ENCODE data around the gene LYST. TPM values are rescaled to one million over a fixed set of nuclear protein-coding genes. Genes with fewer than 3 reads are reported as not detected.
"Not testable (repeated sequence)": the region's sequence is repeated elsewhere in the genome, so short reads cannot be mapped to it uniquely, and the experiment has no call there.

LYST gene
- total RNA-seq, 1 experiment from 2014 or later: 146 TPM

GRCh38 chr1:235669277-235669676 is 197.4 kb downstream of the LYST start:
- in situ Hi-C loops (cut with HindIII; ENCODE audit: low pct_unique_long_range_greater_than_20kb, low sequenced_read_pairs): no loop called here
- DNase-seq (ENCODE audit: low read depth, low spot score): no peak

DNA sequence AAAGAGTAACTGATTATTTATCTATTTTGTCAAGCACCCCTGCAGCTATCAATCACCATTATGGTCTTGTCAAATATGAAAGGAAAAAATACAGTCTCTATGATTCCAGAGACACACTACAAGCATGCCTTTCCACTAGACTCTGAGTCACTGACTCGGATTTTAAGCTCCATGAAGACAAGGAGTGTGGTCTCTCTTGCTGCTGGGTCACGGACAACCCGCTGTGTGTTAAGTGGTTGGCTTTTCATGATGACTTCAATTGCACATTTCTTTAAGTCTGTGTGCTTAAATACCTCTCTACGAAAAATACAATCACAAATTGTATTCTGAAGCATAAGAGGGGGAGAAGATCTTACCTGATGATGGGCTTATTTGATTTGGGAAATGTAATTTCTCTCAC is 203.1 kb downstream of the LYST start:
- in situ Hi-C loops (cut with HindIII; ENCODE audit: low pct_unique_long_range_greater_than_20kb, low sequenced_read_pairs): no loop called here
- DNase-seq (ENCODE audit: low read depth, low spot score): no peak

- no peak for DNase-seq (ENCODE audit: low read depth, low spot score)
- in situ Hi-C loops (cut with HindIII; ENCODE audit: low pct_unique_long_range_greater_than_20kb, low sequenced_read_pairs): no loop called here
Measured at GRCh38 chr1:235661568-235661967, 205.1 kb downstream of the LYST start.

- DNase-seq (ENCODE audit: low read depth, low spot score): no peak
- in situ Hi-C loops (cut with HindIII; ENCODE audit: low pct_unique_long_range_greater_than_20kb, low sequenced_read_pairs): no loop called here
Measured at GRCh38 chr1:235659186-235659771, 207.4 kb downstream of the LYST start.

GRCh38 chr1:235657747-235658526 is 208.8 kb downstream of the LYST start:
- no peak for DNase-seq (ENCODE audit: low read depth, low spot score)
- in situ Hi-C loops (cut with HindIII; ENCODE audit: low pct_unique_long_range_greater_than_20kb, low sequenced_read_pairs): no loop called here

GRCh38 chr1:235657269-235657668 is 209.4 kb downstream of the LYST start:
- in situ Hi-C loops (cut with HindIII; ENCODE audit: low pct_unique_long_range_greater_than_20kb, low sequenced_read_pairs): no loop called here
- no peak for DNase-seq (ENCODE audit: low read depth, low spot score)

DNA sequence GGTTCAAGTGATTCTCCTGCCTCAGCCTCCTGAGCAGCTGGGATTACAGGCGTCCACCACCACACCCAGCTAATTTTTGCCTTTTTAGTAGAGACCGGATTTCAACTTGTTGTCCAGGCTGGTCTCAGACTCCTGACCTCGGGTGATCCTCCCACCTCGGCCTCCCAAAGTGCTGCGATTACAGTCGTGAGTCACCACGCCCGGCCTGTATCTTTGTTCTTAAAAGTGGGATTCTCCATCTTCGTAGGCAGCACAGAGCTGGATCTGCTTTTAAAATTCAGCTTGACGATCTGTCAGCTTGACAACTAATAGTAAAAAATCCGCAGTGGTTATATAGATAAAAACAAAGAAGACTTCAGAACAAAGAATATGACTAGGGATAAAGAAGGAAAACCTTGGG is 214.3 kb downstream of the LYST start:
- DNase-seq (ENCODE audit: low read depth, low spot score): no peak

GRCh38 chr1:235651170-235651806 is 215.4 kb downstream of the LYST start:
- in situ Hi-C loops (cut with HindIII; ENCODE audit: low pct_unique_long_range_greater_than_20kb, low sequenced_read_pairs): no loop called here
- DNase-seq (ENCODE audit: low read depth, low spot score): no peak

More for the DNA sequence above, 214.3 kb downstream of the LYST start:
- in situ Hi-C loops (cut with HindIII; ENCODE audit: low pct_unique_long_range_greater_than_20kb, low sequenced_read_pairs): no loop called here

GRCh38 chr1:235650341-235651169 is 216.2 kb downstream of the LYST start:
- DNase-seq (ENCODE audit: low read depth, low spot score): no peak
- in situ Hi-C loops (cut with HindIII; ENCODE audit: low pct_unique_long_range_greater_than_20kb, low sequenced_read_pairs): no loop called here

DNA sequence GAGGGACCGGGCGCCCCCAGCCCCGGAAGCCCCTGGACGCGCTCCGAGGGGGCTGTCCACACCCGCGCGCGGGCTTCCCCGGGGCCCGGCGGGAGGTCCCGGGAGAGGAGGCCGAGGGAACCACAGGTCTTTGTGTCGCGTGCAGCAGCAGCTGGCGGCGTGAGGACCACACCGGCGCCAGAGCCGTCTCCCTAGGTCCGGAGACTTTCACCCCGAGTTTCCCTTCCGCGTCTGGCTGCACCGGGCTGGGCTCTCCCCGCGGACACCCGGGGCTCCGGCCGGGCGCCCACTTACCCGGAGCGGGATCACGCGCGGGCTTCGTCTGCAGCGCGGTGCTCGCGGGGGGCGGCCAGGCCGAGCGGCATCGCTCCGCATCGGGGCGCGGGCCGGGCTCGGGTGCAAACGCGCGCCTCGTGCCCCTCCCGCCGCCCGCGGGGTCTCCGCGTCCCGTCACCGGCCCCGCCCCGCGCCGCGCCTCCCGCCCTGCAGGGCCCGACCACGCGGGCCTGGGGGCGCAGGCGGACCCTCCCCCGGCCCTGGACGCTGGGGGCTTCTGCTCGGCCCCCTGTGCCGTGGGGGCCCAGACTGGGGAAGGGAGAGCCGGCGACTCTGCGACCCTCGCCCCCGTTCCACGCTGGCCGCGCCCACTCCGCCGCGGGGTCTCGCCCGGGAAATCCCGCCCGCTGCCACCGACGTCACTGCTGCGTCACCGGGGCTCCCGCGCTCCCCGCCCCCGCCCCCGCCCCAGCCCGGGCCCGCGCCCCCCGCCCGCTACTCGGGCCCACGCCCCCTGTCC is 217.1 kb downstream of the LYST start, which contains the start of gene GNG4:
Gene GNG4, minus strand, starts transcription at position 417 of the 796 bp plus-strand sequence. CDS start 65,946 bp downstream, outside the sequence.
- in situ Hi-C loops (cut with HindIII; ENCODE audit: low pct_unique_long_range_greater_than_20kb, low sequenced_read_pairs): no loop called here
- DNase-seq (ENCODE audit: low read depth, low spot score): no peak

DNA sequence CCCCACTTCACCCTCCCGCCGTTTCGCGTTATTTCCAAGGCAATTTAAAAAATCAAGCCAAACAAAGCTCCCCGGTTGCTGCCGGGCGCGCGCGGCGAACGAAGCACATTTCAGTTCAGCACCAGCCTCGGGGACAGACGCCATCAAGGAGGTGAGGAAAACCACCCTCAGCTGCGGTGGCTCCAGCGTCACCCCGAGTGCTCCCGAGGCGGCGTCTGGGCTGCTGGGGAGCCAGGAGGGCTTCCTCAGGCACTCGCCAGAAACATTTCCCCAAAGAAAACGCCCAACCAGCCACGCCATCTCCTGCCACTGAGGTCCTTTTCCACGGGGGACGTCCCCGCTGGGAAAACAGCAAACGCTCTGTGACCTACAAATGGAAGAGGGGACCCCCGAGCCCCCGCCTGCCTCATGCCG is 217.7 kb downstream of the LYST start:
- DNase-seq (ENCODE audit: low read depth, low spot score): no peak
- in situ Hi-C loops (cut with HindIII; ENCODE audit: low pct_unique_long_range_greater_than_20kb, low sequenced_read_pairs): no loop called here

DNA sequence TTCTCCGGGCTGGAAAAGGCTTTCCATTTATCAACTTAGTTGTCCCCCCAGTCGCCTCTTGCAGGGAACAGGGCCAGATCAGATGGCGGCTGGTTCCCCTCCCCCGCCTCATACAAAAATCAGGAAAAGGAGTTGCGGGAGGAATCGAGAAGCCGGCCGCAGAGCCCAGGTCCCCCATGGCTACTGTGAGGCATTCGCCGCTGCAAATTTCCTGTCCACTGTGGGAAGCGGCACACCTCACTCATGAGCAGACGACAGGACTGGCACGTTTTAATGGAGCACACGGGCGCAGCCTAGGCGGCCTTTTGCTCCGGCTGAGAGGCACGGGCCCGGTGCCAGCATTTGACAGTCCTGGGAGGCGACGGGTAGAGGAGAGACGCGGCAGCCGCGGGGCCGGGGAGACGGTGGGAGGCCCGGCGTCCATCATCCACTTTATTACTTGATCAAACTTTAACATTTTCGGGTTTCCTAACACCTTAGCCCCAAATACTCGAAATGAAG is 218.2 kb downstream of the LYST start:
- no peak for DNase-seq (ENCODE audit: low read depth, low spot score)
- in situ Hi-C loops (cut with HindIII; ENCODE audit: low pct_unique_long_range_greater_than_20kb, low sequenced_read_pairs): no loop called here

DNA sequence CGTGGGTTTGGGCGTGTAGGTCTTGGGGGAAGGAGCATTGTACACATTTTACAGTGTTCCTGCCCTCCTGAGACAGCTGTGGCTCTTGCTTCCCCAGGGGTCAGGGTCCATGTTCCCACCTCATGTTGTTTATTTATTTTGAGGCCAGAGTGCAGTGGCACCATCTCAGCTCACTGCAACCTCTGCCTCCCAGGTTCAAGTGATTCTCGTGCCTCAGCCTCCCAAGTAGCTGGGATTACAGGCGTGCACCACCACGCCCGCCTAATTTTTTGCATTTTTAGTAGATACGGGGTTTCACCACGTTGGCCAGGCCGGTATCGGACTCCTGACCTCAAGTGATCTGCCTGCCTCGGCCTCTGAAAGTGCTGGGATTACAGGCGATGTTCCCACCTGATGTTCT is 219.2 kb downstream of the LYST start:
- in situ Hi-C loops (cut with HindIII; ENCODE audit: low pct_unique_long_range_greater_than_20kb, low sequenced_read_pairs); DNase-seq (ENCODE audit: low read depth, low spot score): not testable (repeated sequence)

- in situ Hi-C loops (cut with HindIII; ENCODE audit: low pct_unique_long_range_greater_than_20kb, low sequenced_read_pairs): no loop called here
- DNase-seq (ENCODE audit: low read depth, low spot score): no peak
Measured at GRCh38 chr1:235646463-235646862, 220.2 kb downstream of the LYST start.

GRCh38 chr1:235644693-235645305 is 221.9 kb downstream of the LYST start:
- no peak for DNase-seq (ENCODE audit: low read depth, low spot score)
- in situ Hi-C loops (cut with HindIII; ENCODE audit: low pct_unique_long_range_greater_than_20kb, low sequenced_read_pairs): no loop called here

GRCh38 chr1:235643837-235644692 is 222.6 kb downstream of the LYST start:
- in situ Hi-C loops (cut with HindIII; ENCODE audit: low pct_unique_long_range_greater_than_20kb, low sequenced_read_pairs): no loop called here
- no peak for DNase-seq (ENCODE audit: low read depth, low spot score)

Data from SK-MEL-5 (cell line).